ENCODE data around the gene CCDC174. TPM values are rescaled to one million over a fixed set of nuclear protein-coding genes. Genes with fewer than 3 reads are reported as not detected.

CCDC174 gene
- total and polyA plus RNA-seq, 11 donors: 8.7 to 16.1 (median 11.7) TPM

DNA sequence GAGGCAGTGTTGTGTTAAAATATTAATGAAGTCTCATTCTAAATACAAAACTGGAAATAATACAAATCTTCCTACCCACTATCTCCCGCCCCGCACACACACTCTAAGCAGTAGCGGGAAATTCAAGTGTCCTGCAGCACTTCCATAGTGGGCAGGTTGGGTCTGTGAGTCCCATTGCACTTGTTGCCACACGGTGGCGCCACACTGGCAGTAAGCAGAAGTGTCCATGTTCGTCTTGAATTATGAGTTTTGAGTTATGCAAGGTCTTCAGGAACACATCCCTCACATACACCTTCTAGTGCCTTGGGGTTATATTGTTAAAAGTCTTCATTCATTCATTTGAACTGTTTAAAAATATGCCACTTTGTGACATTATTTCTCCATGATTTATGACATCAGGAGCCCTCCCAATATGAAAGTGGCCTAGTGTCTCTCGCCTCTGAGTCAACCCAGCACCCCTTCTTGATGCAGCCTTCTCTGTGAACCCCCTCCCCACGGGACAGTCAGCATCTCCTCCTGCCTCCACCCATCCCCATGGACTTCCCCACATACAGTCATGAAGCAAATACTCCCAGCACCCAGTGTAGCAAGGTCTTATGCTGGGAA lies 17.6 kb upstream of the CCDC174 start:
- ATAC-seq (peak in 3 of 4 donors; percentile 67 to 75 (median 67)), DNase-seq (peak in 4 of 5 donors; percentile 25 to 68 (median 52))
- Histone ChIP-seq H3K36me3 (no peaks in the 10 kb centered on the region), H3K27me3 (peaks cover 0 to 15% (median 3%) of the 10 kb centered on the region in 9 donors), H3K27ac (no peak overlapping the region), H3K9me3 (no peaks in the 10 kb centered on the region), H3K4me1 (no peaks in the 10 kb centered on the region), H3K4me3 (no peak overlapping the region)
- intact Hi-C loops (cut with DNase I): loop anchor here in 1 of 10 donors (10.0 kb wide), 1 partner anchor 129 kb away; no protein-coding TSS in a partner anchor
- no peak for TF ChIP-seq POLR2A (IDR thresholded peaks at IDR 0.05)
- TF ChIP-seq, protein P1, sequence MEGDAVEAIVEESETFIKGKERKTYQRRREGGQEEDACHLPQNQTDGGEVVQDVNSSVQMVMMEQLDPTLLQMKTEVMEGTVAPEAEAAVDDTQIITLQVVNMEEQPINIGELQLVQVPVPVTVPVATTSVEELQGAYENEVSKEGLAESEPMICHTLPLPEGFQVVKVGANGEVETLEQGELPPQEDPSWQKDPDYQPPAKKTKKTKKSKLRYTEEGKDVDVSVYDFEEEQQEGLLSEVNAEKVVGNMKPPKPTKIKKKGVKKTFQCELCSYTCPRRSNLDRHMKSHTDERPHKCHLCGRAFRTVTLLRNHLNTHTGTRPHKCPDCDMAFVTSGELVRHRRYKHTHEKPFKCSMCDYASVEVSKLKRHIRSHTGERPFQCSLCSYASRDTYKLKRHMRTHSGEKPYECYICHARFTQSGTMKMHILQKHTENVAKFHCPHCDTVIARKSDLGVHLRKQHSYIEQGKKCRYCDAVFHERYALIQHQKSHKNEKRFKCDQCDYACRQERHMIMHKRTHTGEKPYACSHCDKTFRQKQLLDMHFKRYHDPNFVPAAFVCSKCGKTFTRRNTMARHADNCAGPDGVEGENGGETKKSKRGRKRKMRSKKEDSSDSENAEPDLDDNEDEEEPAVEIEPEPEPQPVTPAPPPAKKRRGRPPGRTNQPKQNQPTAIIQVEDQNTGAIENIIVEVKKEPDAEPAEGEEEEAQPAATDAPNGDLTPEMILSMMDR (IDR thresholded peaks at IDR 0.05): peak; percentile 58 to 88 (median 74)
- WGBS, 4 donors: 25 to 34% (median 29%) methylated on average over 8 of the region's 8 CpGs

DNA sequence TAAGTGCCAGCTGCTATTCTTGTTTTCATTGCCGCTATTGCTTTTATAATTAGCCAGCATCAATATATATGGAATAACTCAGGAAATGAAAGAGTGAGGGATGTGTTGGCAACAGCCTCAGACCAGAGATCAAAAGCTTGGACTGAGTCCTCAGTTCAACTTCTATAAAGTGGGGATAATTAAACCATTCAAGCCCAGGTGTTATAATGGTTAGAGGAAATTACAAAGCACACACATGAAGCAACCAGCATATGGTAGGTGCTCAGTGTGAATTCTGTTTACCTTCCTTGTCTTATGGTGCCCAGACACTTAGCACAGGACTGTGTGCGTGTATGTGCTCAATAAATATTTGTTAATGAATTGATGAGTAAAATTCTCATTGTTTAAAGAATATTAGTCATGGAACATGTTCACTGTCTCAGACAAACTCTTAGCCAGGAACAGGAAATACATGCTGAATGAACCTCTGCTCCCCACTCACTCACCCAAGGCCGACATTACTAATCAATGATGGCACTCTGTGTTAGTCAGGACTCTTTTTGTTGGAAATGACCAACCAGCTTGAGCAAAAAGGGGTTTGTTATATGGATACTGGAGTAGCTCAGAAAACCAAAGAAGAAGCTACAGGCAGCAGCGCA lies 16.7 kb upstream of the CCDC174 start:
- Histone ChIP-seq H3K9me3 (no peaks in the 10 kb centered on the region), H3K27me3 (peaks cover 0 to 23% (median 3%) of the 10 kb centered on the region in 9 donors), H3K4me1 (no peaks in the 10 kb centered on the region), H3K27ac (no peak overlapping the region), H3K36me3 (no peaks in the 10 kb centered on the region), H3K4me3 (no peak overlapping the region)
- TF ChIP-seq, protein P1 (IDR thresholded peaks at IDR 0.05): no peak
- no peak for TF ChIP-seq POLR2A (IDR thresholded peaks at IDR 0.05)
- intact Hi-C loops (cut with DNase I): loop anchor here in 1 of 10 donors (10.0 kb wide), 1 partner anchor 130 kb away; no protein-coding TSS in a partner anchor
- ATAC-seq: no peak
- 80 to 90% (median 85%) methylated on average over 4 of the region's 4 CpGs for WGBS, 4 donors
- DNase-seq: no peak

DNA sequence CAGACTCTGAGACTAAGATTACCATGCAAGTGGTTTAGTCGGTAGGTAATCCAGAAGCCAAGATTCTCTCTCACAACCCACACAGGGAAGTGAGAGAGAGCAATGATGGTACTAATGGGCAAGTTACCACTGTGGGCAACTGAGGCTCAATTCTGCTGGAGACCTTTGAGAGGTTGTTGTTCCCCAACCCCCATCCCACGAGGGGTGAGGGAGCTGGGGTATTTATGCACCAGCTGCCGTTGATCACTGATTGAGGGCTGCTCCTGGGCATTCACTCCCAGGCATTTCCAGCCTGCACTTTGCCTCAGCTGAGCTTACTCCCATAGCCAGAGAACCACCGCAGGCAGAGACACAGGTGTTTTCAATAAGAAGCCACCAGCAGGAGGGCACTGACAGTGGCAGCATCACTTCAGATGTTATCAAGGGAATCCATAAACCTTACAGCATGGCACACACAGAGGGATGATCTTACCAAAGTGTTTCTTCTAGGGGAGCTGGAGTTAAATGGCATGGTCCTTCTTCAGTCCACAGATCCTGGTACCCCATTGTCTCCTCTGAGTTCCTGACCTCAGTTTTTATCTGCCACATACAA lies 15.0 kb upstream of the CCDC174 start:
- no peaks in the 10 kb centered on the region for H3K36me3 ChIP-seq
- peaks cover 0 to 40% (median 8%) of the 10 kb centered on the region in 9 donors for H3K27me3 ChIP-seq
- no peaks in the 10 kb centered on the region for H3K4me1 ChIP-seq
- no peak for ATAC-seq
- 59 to 72% (median 70%) methylated on average over 4 of the region's 4 CpGs for WGBS, 4 donors
- H3K4me3 ChIP-seq: no peak overlapping the region
- H3K9me3 ChIP-seq: no peaks in the 10 kb centered on the region
- no peak overlapping the region for H3K27ac ChIP-seq
- DNase-seq: no peak
- TF ChIP-seq, protein P1 (IDR thresholded peaks at IDR 0.05): no peak
- no peak for TF ChIP-seq POLR2A (IDR thresholded peaks at IDR 0.05)
- intact Hi-C loops (cut with DNase I): loop anchor here in 1 of 10 donors (10.0 kb wide), 1 partner anchor 132 kb away; no protein-coding TSS in a partner anchor

DNA sequence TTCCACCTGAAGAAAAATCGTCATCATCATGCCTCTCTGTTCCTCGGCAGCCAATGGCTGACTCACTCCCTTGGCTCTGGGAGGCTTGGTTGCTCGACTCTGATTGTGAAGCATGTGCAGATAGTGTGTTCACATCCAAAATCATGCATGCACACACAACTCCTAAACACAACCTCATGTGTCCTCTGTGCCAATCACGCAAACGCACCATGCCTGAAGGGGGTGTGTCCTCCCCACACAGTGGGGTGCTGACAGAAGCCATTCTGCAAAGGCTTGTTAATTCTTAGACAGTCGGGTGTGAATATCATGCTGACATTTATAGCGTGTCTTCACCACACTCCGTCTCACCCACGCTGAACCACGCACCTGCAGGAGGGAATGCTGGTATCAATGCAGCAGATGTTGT lies 11.4 kb upstream of the CCDC174 start:
- Histone ChIP-seq H3K4me1 (no peaks in the 10 kb centered on the region), H3K36me3 (no peaks in the 10 kb centered on the region), H3K27me3 (peaks cover 0 to 52% (median 12%) of the 10 kb centered on the region in 9 donors), H3K27ac (no peak overlapping the region), H3K4me3 (no peak overlapping the region), H3K9me3 (no peaks in the 10 kb centered on the region)
- intact Hi-C loops (cut with DNase I): loop anchor here in 1 of 10 donors (10.0 kb wide), 1 partner anchor 135 kb away; no protein-coding TSS in a partner anchor
- no peak for TF ChIP-seq POLR2A (IDR thresholded peaks at IDR 0.05)
- TF ChIP-seq, protein P1 (IDR thresholded peaks at IDR 0.05): no peak
- ATAC-seq: no peak
- 39 to 52% (median 50%) methylated on average over 10 of the region's 10 CpGs for WGBS, 4 donors
- no peak for DNase-seq

Data from heart left ventricle (tissue), 16 donors.